Right kidney (tissue), 1 donor: ENCODE results near the gene TBL3.
A peak's percentile ranks its signal among the peaks of the same experiment; 100 is the strongest.

Experiments
- DNase-seq: peaks from one replicate; pipeline ENCODE4 v3.0.0-alpha.2; 2016

TBL3 gene

GRCh38 chr16:2016407-2016922, 44.6 kb downstream of the TBL3 start:
- DNase-seq = peak; percentile 11

GRCh38 chr16:2019518-2019920, 47.7 kb downstream of the TBL3 start, which contains the start of gene NPW:
NPW (plus strand) TSS chr16:2019785.
- peak; percentile 34 for DNase-seq

DNA sequence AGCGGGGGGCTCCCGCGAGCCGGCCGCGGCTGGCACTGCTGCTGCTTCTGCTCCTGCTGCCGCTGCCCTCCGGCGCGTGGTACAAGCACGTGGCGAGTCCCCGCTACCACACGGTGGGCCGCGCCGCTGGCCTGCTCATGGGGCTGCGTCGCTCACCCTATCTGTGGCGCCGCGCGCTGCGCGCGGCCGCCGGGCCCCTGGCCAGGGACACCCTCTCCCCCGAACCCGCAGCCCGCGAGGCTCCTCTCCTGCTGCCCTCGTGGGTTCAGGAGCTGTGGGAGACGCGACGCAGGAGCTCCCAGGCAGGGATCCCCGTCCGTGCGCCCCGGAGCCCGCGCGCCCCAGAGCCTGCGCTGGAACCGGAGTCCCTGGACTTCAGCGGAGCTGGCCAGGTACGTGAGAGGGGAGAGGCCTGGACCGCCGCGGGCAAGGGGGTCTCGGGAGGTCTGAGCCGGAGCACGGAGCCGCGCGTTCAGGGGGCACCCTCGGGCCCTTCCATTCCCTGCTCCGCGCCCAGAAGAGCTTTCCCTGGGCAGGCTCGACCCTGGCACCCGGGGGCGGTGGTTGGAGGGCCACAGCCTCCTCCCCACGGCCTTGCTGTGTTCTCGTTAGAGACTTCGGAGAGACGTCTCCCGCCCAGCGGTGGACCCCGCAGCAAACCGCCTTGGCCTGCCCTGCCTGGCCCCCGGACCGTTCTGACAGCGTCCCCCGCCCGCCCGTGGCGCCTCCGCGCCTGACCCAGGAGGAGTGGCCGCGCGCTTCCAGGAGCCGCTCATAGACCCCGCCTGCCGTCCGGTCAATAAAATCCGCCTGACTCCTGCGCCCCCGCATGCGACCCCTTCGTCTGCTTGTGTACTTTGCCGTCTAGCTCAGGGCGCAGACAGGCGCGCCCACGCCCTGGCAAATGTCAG, 48.3 kb downstream of the TBL3 start:
- peak; percentile 75 for DNase-seq

DNA sequence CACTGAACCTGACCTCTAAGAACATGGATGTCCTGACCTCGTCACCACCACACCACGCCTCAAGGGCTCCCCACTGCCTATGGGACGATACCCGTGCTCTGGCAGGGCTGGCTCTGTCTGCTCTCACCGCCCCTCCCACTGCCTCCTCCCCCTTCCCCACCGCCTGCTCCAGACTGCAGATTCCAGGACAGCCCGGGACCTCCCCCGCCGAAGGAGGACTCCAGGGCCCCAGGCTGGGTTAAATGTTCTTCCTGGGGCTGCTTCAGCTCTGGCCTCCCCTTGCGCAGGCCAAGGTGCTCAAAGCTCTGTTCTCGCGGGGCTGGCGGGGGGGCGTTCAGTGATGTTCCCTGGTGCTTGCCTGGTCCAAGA, 50.9 kb downstream of the TBL3 start:
- DNase-seq = no peak

DNA sequence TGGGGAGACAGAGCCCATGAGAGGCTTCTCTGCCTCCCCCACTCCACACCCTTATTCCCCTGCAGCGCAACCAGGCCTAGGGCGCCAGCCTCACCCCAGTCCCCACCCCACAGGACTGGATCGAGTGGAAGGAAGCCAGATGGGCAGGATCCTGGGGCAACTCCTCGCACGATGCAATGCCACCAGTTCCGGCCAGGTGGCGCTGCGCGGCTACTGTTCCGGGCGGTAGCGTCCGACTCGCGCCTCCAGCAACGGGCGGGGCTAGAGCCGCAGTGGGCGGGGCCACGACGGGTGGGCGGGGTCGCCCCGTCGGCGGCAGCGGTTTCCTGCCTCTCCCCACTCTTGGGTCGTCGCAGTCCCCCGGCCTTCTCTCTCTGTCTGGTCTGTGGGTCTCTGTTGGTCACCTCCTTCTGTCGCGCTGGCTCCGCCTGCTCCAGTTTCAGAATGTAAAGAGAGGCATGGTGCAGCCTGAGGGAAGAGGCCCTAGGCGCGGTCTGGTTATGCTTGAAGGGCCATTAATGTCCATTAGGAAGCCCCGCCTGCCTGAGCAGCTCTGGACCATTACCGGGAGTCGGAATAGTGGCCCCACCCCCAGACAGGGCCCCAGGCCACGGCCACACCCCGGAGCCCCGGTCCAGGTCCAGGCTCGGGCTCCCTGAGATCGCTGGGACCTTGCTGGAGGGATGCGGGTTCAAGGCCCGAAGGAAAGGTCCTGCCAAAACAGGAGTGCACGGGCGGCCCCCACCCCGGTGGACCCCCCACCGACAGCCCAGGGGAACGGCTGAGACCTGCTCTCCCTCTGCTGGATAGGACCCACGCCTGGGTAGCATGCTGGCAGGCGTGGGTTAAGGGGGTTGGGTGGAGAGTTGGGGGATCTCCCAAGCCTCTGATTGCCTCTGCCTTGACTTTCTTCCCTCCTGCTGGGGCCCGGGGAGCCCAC, 51.5 kb downstream of the TBL3 start:
- DNase-seq = peak; percentile 97

GRCh38 chr16:2024032-2024420, 52.2 kb downstream of the TBL3 start:
- DNase-seq = no peak

DNA sequence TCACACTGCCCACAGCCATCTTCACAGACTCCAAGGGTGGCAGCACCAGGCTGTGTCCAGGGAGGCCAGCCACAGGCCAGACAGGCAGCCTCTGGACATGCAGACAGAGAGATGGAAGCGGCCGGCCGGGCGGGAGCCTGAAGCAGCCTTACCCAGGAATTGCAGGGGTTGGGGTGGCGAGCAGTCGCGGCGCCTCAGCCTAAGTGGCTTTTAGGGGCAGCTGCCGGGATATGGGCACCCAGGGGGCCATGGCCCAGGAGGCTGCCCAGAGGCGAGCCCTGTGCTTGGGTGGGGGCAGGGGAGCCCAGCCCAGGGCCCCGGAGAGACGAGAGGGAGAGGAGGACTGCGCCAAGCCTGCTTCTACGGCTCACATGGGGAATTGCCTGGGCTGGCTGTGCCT, 53.4 kb downstream of the TBL3 start:
- no peak for DNase-seq

DNA sequence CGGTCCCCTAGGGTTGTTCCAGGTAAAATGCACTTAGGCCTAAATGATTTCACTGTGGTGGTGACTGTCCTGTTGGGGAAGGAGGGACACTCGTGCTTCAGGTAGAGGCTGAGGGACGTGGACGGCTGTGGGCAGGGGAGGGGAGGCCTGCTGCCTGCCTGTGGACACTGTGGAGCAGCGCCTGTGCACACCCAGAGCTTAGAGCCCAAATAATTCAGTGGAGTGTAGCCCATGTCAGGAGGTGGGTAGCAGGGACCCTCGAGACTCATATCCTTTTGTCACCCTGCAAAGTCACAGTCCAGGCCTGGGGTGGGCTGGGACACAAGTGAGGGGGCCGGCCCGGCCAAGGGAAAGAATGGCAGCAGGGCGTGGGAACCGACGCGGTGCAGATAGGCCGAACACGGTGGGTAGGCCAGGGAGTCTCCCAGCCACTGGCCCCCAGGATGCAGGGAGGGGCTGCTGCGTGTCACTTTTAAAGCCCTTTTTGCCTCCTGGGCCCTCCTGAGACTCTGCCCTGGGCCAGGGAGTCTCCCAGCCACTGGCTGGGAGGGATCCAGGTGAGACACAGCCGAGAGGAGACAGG, 54.1 kb downstream of the TBL3 start:
- DNase-seq = no peak

DNA sequence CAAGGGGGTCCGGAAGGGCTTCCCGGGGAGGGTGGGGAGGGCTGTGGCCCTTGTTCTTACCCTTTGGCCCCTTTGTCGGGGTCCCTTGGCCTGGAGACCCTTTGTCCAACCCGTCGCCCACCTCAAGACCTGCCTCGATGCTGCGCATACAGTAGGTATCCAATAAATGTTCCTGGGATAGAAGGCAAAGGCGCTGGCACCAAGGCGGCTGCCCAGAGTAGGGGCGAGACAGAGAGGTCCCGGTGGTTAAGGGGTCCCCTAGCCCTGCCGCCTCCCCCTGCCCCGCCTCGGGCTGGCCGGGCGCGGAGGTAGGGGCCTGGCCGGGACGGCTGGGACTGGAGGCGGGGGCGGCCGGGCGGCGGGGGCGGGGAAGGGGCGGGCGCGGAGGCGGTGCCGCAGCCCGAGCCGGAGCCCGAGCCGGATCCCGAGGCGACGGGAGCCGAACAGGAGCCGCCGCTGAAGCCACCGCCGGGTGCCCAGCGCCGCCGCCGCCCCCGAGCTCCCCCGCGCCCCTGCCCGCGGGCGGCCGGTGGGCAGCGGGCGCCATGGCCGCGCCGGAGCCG, 54.7 kb downstream of the TBL3 start, which contains the start of gene NHERF2:
Gene NHERF2, plus strand, starts transcription at position 442 of the 563 bp plus-strand sequence. Its CDS starts 104 bp downstream, at position 546.
- DNase-seq = peak; percentile 44

DNA sequence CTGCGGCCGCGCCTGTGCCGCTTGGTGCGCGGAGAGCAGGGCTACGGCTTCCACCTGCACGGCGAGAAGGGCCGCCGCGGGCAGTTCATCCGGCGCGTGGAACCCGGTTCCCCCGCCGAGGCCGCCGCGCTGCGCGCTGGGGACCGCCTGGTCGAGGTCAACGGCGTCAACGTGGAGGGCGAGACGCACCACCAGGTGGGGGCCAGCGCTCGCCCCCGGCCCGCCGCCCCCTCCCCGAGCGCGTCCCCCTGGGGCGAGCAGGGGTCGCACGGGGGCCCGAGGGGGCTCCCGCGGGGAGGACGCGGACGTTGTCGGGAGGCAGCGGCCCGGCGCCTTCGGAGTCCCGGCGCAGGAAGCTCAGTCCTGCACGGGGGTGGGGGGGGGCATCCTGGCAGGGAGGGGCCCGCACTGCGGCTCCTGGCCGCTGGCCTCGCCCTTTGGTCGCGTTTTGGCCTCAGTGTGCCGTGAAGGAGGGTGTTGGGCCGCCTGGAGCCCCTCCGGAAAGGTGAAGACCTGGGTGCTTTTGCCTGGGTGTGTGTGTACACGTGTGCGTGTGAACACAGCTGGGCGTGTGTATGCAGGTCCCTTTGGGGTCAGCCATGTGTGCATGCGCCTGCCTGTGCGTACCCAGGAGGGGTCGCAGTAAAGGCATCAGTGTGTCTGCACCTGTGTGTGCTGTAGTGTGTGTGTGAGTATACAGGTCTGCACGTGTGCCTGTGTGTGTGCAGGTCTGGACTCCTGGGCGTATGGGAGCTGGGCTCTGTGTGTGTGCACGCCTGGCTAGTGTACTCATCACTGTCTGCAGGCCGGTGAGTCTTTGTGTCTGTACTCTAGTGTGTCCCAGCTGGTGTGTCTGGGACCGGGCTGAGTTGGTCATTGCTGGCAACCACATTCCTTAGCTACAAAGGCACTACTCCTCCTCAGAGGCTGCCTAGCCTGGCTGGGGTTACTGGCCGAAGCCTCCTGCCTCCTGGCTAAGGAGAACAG, 55.5 kb downstream of the TBL3 start:
- DNase-seq = peak; percentile 51

- no peak for DNase-seq
These were observed 56.3 kb downstream of the TBL3 start for GRCh38 chr16:2028146-2028545.

DNA sequence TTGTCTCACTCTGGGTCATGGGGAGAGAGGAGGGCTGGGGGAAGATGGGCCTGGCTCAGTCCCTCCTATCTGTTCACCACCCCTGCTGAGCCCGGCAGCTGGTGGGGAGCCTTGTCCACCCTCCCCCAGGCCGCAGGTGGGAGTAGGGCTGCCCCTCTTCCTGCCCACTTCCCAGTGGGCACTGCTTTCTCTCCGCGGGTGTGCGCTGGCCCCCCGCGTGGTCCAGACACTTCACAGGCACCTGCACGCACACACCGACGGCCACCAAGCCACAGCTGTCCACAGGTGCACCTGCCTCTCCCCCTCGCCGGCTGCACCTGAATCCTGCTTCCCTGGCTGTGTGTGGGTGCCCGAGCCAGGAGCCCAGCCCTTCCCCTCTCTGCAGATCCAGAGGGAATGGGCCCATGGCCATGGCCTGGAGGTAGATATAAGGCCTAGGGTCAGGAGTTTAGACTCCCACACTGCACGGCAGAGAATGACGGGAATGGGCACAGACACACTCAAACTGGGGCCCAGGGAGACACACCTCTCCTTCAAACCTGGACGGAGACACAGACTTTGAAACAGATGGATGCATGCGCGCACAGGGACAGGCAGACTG, 56.9 kb downstream of the TBL3 start:
- DNase-seq = no peak

DNA sequence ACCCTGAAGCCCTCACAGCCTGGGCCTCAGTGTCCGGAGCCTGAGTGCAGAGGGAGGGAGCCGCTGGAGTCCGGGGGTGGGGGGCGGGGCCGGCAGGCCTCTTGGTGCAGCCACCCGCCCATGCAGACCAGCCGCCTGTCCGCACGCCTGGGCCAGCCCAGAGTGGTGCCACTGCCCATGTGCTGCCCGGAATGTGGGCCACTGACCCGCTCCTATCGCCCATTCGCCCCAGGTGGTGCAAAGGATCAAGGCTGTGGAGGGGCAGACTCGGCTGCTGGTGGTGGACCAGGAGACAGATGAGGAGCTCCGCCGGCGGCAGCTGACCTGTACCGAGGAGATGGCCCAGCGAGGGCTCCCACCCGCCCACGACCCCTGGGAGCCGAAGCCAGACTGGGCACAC, 57.5 kb downstream of the TBL3 start:
- DNase-seq = no peak

GRCh38 chr16:2030036-2030435, 58.2 kb downstream of the TBL3 start:
- no peak for DNase-seq

GRCh38 chr16:2031081-2031577, 59.3 kb downstream of the TBL3 start:
- no peak for DNase-seq
